HL-60 (cell line): ENCODE data around the gene SLC17A1.

Experiments
- DNase-seq, 2 experiments: peaks; one replicate each; pipeline ENCODE4 v3.0.0-alpha.2; 2010 to 2020; ENCODE audit warnings: low read depth in 1 of 2, low spot score in 1 of 2
- H3K27ac ChIP-seq: fragments of 250-450 bp; sonication (Bioruptor Pico); replicated peaks from 2 replicates; pipeline ENCODE4 v1.5.1; 2020; ENCODE audit warnings: mild to moderate bottlenecking, moderate library complexity
- H3K27me3 ChIP-seq: fragments of 250-450 bp; sonication (Bioruptor Pico); 2 replicates; pipeline ENCODE4 v1.5.1; 2021; ENCODE audit warnings: mild to moderate bottlenecking, moderate library complexity; ENCODE audit not compliant: insufficient read depth, poor library complexity, severe bottlenecking
- H3K4me3 ChIP-seq: replicated peaks from 2 replicates; pipeline ENCODE4 v1.5.1; 2011; ENCODE audit warnings: mild to moderate bottlenecking, control low read depth, low read length; ENCODE audit not compliant: insufficient read depth
- GABPA ChIP-seq: IDR thresholded peaks from 2 replicates; pipeline ENCODE4 v1.6.1; 2012; ENCODE audit warnings: low read depth
- POLR2AphosphoS5 ChIP-seq: IDR thresholded peaks from 2 replicates; pipeline ENCODE4 v1.6.1; 2012; ENCODE audit warnings: low read depth
- REST ChIP-seq: IDR thresholded peaks from 2 replicates; pipeline ENCODE4 v1.6.1; 2012; ENCODE audit warnings: low read depth; ENCODE audit not compliant: insufficient replicate concordance
- SPI1 ChIP-seq: IDR thresholded peaks from 2 replicates; pipeline ENCODE4 v1.6.1; 2012; ENCODE audit warnings: low read depth, mild to moderate bottlenecking, borderline replicate concordance
- TF ChIP-seq, protein P1 (sequence below): IDR thresholded peaks from one replicate; pipeline ENCODE4 v1.5.1; 2011; ENCODE audit warnings: low read length, control low read depth, inconsistent platforms; ENCODE audit not compliant: insufficient read depth

The SLC17A1 gene

DNA sequence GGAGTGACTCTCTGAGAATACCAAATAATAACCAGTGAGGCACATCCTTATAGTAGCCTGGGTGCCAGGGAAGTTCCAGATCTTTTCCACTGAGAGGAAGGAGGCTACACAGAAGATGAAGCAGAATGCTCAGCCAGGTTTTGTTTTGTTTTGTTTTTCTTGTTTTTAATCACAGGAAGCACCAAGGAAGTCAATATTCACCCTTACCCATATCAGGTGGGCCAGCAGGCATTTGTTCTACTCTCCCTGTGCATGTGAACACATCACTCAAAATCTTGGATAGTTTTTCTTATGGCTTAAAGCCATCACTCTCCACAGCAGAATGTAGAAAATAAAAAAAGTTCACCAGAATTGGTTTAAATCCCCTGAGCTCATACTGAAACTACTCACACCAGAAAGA is 10.5 kb downstream of the SLC17A1 start:
- Histone ChIP-seq H3K4me3 (no peak overlapping the region), H3K27me3 (peaks cover 6% of the 10 kb centered on the region), H3K27ac (no peak overlapping the region)
- DNase-seq, result no peak
- TF ChIP-seq REST (no peak), POLR2AphosphoS5 (no peak), GABPA (no peak), SPI1 (no peak)
- TF ChIP-seq, protein P1, sequence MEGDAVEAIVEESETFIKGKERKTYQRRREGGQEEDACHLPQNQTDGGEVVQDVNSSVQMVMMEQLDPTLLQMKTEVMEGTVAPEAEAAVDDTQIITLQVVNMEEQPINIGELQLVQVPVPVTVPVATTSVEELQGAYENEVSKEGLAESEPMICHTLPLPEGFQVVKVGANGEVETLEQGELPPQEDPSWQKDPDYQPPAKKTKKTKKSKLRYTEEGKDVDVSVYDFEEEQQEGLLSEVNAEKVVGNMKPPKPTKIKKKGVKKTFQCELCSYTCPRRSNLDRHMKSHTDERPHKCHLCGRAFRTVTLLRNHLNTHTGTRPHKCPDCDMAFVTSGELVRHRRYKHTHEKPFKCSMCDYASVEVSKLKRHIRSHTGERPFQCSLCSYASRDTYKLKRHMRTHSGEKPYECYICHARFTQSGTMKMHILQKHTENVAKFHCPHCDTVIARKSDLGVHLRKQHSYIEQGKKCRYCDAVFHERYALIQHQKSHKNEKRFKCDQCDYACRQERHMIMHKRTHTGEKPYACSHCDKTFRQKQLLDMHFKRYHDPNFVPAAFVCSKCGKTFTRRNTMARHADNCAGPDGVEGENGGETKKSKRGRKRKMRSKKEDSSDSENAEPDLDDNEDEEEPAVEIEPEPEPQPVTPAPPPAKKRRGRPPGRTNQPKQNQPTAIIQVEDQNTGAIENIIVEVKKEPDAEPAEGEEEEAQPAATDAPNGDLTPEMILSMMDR, result no peak

DNA sequence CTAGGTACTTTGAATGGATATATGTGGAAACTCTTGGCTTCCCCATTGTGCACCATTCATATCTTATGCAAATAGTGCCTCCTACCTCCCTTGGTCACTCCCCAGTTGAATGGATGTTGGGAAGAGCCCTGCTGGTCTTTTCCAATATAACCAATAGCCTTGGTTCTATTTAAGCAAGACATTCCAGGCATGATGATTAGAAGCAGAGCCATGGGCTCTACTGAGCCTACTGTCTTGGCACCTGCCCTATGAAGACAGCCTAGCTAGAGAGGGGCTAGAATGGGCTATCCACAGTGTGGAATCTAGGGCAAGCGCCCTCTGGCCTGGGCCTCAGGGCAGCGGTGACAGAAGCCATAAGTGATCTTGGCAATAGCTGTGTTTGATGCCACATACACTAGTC is 15.6 kb downstream of the SLC17A1 start:
- no peak overlapping the region for H3K4me3 ChIP-seq
- H3K27ac ChIP-seq, result no peak overlapping the region
- no peaks in the 10 kb centered on the region for H3K27me3 ChIP-seq
- no peak for TF ChIP-seq SPI1
- TF ChIP-seq POLR2AphosphoS5, result no peak
- no peak for TF ChIP-seq REST
- TF ChIP-seq, protein P1, result no peak
- no peak for TF ChIP-seq GABPA
- DNase-seq, result no peak

GRCh38 chr6:25815194-25815593 is 16.7 kb downstream of the SLC17A1 start:
- H3K27me3 ChIP-seq, result no peaks in the 10 kb centered on the region
- no peak for DNase-seq
- no peak overlapping the region for H3K27ac ChIP-seq
- no peak overlapping the region for H3K4me3 ChIP-seq
- TF ChIP-seq GABPA, result no peak
- TF ChIP-seq, protein P1, result no peak
- TF ChIP-seq REST, result no peak
